Spleen (tissue), 11 donors: Measurements from ENCODE around the gene EXOC1L. TPM values are rescaled to one million over a fixed set of nuclear protein-coding genes. Genes with fewer than 3 reads are reported as not detected.
"Not testable (repeated sequence)": the region's sequence is repeated elsewhere in the genome, so short reads cannot be mapped to it uniquely, and the experiment has no call there.

ENCODE experiments used
- DNase-seq: peaks from one replicate; pipeline ENCODE4 v3.0.0-alpha.2; 2020
- H3K27ac ChIP-seq, 8 donors: fragments of 200-600 bp; sonication (generic) in 7 of 8; 1 replicate in 4 of 8; 2 replicates in 4 of 8; pipeline versions ENCODE4 v1.5.0 to v1.8.0; 2016 to 2021; ENCODE audit warnings: inconsistent platforms in 4 of 8, mild to moderate bottlenecking in 4 of 8, moderate library complexity in 1 of 8
- H3K27me3 ChIP-seq, 7 donors: fragments of 200-600 bp; sonication (generic) in 6 of 7; replicated peaks in 1 of 7; 1 replicate in 4 of 7; 2 replicates in 3 of 7; pipeline versions ENCODE4 v1.5.0 to v1.8.0; 2016 to 2021; ENCODE audit warnings: inconsistent platforms in 3 of 7, mild to moderate bottlenecking in 1 of 7
- H3K36me3 ChIP-seq, 6 donors: fragments of 200-600 bp; sonication (generic) in 5 of 6; 1 replicate in 4 of 6; 2 replicates in 2 of 6; pipeline versions ENCODE4 v1.5.0 to v1.8.0; 2016 to 2021; ENCODE audit warnings: inconsistent platforms in 2 of 6
- H3K4me1 ChIP-seq, 6 donors: fragments of 200-600 bp; sonication (generic) in 5 of 6; 1 replicate in 3 of 6; 2 replicates in 3 of 6; pipeline versions ENCODE4 v1.5.0 to v1.8.0; 2016 to 2021; ENCODE audit warnings: inconsistent platforms in 3 of 6
- H3K4me3 ChIP-seq, 8 donors: fragments of 200-600 bp; sonication (generic) in 7 of 8; 1 replicate in 4 of 8; 2 replicates in 4 of 8; pipeline versions ENCODE4 v1.5.0 to v1.8.0; 2016 to 2021; ENCODE audit warnings: inconsistent platforms in 4 of 8, mild to moderate bottlenecking in 4 of 8, moderate library complexity in 2 of 8
- H3K9me3 ChIP-seq, 8 donors: fragments of 200-600 bp; sonication (generic) in 7 of 8; 1 replicate in 4 of 8; 2 replicates in 4 of 8; pipeline versions ENCODE4 v1.5.0 to v1.8.0; 2016 to 2021; ENCODE audit warnings: inconsistent platforms in 4 of 8
- CTCF ChIP-seq, 11 experiments: fragments of 200-600 bp in 7 of 11; fragments of 450-650 bp in 4 of 11; sonication (generic) in 4 of 11; IDR thresholded peaks in 8 of 11; conservative IDR thresholded peaks in 3 of 11; 1 replicate in 7 of 11; 2 replicates in 4 of 11; pipeline versions ENCODE4 v1.4.0 to v1.8.0; 2016 to 2021; ENCODE audit warnings: antibody characterized with exemption in 11 of 11, inconsistent platforms in 4 of 11, mild to moderate bottlenecking in 1 of 11
- POLR2A ChIP-seq, 3 donors: fragments of 450-650 bp; IDR thresholded peaks; one replicate each; pipeline ENCODE4 v1.5.1; 2017; ENCODE audit warnings: antibody characterized with exemption in 3 of 3, mild to moderate bottlenecking in 1 of 3
- POLR2AphosphoS5 ChIP-seq, 3 donors: sonication (generic); formaldehyde crosslinking; IDR thresholded peaks; one replicate each; pipeline ENCODE4 v1.5.1; 2017; ENCODE audit warnings: antibody characterized with exemption in 3 of 3
- WGBS, 5 donors: extraction: QIAGEN DNeasy Blood & Tissue Kit in 3 of 5; methylation state at CpG; one replicate each; pipeline versions ENCODE4 v1.1.5 to v1.1.7; 2013 to 2018; 5-methylcytosine and 5-hydroxymethylcytosine counted together
- intact Hi-C: fragments of 100-400 bp; cut with DNase I; formaldehyde crosslinking; loops from one replicate; pipeline ENCODE4 v1.15.0; 2023; ENCODE audit warnings: low total_unique reads
- polyA plus RNA-seq, 3 donors: library from polyadenylated mRNA; stranded (reverse); fragments of 200-250 nt; gene quantifications; one replicate each; pipeline ENCODE4 v1.2.1, GENCODE V29; 2013
- total RNA-seq, 7 donors: library from RNA; depleted of rRNA in 3 of 7; stranded (reverse); fragments of >200 nt in 3 of 7; fragmentation: NEBNext Ultra II Directional in 4 of 7; extraction: Animal tissue kit (Norgen Biotek cat#: 25700) in 4 of 7; gene quantifications; one replicate each; pipeline versions ENCODE4 v1.1.0 to v1.2.1, GENCODE V29; 2016 to 2021
- donor health status: healthy with polysubstance abuse.
- donor health status: DM: no; HTN: no; CAD: no; lungs with moderate emphysema.
- donor health status: DM: no; HTN: no; CAD: no.
- donor health status: Bipolar disorder and iron deficiency.
- donor health status: healthy.
- donor health status: DM: no; HTN: no; CAD: no.
- donor health status: DM: yes; HTN: yes; CAD: no.

Gene EXOC1L
- total and polyA plus RNA-seq, 10 donors: not detected

- no peak for TF ChIP-seq POLR2A (IDR thresholded peaks at IDR 0.05)
- TF ChIP-seq POLR2AphosphoS5 (IDR thresholded peaks at IDR 0.05): no peak
- TF ChIP-seq CTCF (IDR thresholded peaks at IDR 0.05 in 8 of 11, conservative IDR thresholded peaks at IDR 0.05 in 3 of 11): no peak
- peaks cover 0 to 18% (median 11%) of the 10 kb centered on the region in 8 donors for H3K9me3 ChIP-seq
- DNase-seq: no peak
- peaks cover 0 to 32% (median 0%) of the 10 kb centered on the region in 7 donors for H3K27me3 ChIP-seq
- intact Hi-C loops: no loop called here
- no peaks in the 10 kb centered on the region for H3K4me1 ChIP-seq
- no peak overlapping the region for H3K27ac ChIP-seq
- H3K4me3 ChIP-seq: no peak overlapping the region
- no peaks in the 10 kb centered on the region for H3K36me3 ChIP-seq
Observed at GRCh38 chr4:55838952-55839351, 19.4 kb downstream of the EXOC1L start.

GRCh38 chr4:55840956-55841355 is 21.4 kb downstream of the EXOC1L start:
- intact Hi-C loops: no loop called here
- Histone ChIP-seq H3K27ac (no peak overlapping the region), H3K36me3 (no peaks in the 10 kb centered on the region), H3K4me3 (no peak overlapping the region), H3K9me3 (peaks cover 0 to 18% (median 11%) of the 10 kb centered on the region in 8 donors), H3K27me3 (peaks cover 0 to 24% (median 0%) of the 10 kb centered on the region in 7 donors), H3K4me1 (no peaks in the 10 kb centered on the region)
- TF ChIP-seq CTCF (IDR thresholded peaks at IDR 0.05 in 8 of 11, conservative IDR thresholded peaks at IDR 0.05 in 3 of 11) (no peak), POLR2AphosphoS5 (IDR thresholded peaks at IDR 0.05) (no peak), POLR2A (IDR thresholded peaks at IDR 0.05) (no peak)
- no peak for DNase-seq
- WGBS, 5 donors: 65 to 95% (median 92%) methylated on average over 1 of the region's 1 CpG

GRCh38 chr4:55841373-55842239 is 22.0 kb downstream of the EXOC1L start:
- H3K4me3 ChIP-seq, H3K4me1 ChIP-seq, DNase-seq, H3K27ac ChIP-seq, intact Hi-C loops, H3K36me3 ChIP-seq: not testable (repeated sequence)
- 80 to 88% (median 86%) methylated on average over 18 to 21 of the region's 22 CpGs for WGBS, 5 donors
- Histone ChIP-seq H3K9me3 (peaks cover 0 to 18% (median 11%) of the 10 kb centered on the region in 8 donors), H3K27me3 (peaks cover 0 to 17% (median 0%) of the 10 kb centered on the region in 7 donors)

GRCh38 chr4:55842312-55842711 is 22.7 kb downstream of the EXOC1L start:
- intact Hi-C loops, H3K27ac ChIP-seq, DNase-seq, H3K4me3 ChIP-seq, H3K36me3 ChIP-seq, H3K4me1 ChIP-seq: not testable (repeated sequence)
- Histone ChIP-seq H3K27me3 (peaks cover 0 to 17% (median 0%) of the 10 kb centered on the region in 7 donors), H3K9me3 (peaks cover 0 to 14% (median 7%) of the 10 kb centered on the region in 8 donors)
- WGBS, 5 donors: 65 to 88% (median 78%) methylated on average over 4 to 10 of the region's 10 CpGs

- Histone ChIP-seq H3K36me3 (no peaks in the 10 kb centered on the region), H3K9me3 (no peaks in the 10 kb centered on the region), H3K4me3 (no peak overlapping the region), H3K4me1 (peaks cover 5 to 29% (median 14%) of the 10 kb centered on the region in 6 donors), H3K27me3 (peaks cover 0 to 6% (median 0%) of the 10 kb centered on the region in 7 donors), H3K27ac (no peak overlapping the region)
- DNase-seq: no peak
- 78 to 88% (median 84%) methylated on average over 9 of the region's 9 CpGs for WGBS, 5 donors
- intact Hi-C loops: loop anchor here (10.0 kb wide), 1 partner anchor 95 kb away; the partner anchor contains the start of gene CEP135
- TF ChIP-seq POLR2AphosphoS5 (IDR thresholded peaks at IDR 0.05): no peak
- no peak for TF ChIP-seq POLR2A (IDR thresholded peaks at IDR 0.05)
- TF ChIP-seq CTCF (IDR thresholded peaks at IDR 0.05 in 8 of 11, conservative IDR thresholded peaks at IDR 0.05 in 3 of 11): no peak
Observed at GRCh38 chr4:55849724-55850123, 30.1 kb downstream of the EXOC1L start.
